ENCODE results near the gene HSP90AA1. TPM values are rescaled to one million over a fixed set of nuclear protein-coding genes. Genes with fewer than 3 reads are reported as not detected.
A peak's percentile ranks its signal among the peaks of the same experiment; 100 is the strongest.

The HSP90AA1 gene
- total RNA-seq, 3 donors from 2014 or later = 1,385 to 1,509 (median 1,444) TPM

- Mint-ChIP-seq H3K27me3 (ENCODE audit: low read depth) (no peaks in the 10 kb centered on the region), H3K4me3 (no peak overlapping the region), H3K36me3 (ENCODE audit: insufficient read depth) (no peaks in the 10 kb centered on the region), H3K9me3 (no peaks in the 10 kb centered on the region), H3K4me1 (ENCODE audit: low read depth) (no peaks in the 10 kb centered on the region)
- ATAC-seq (no peak), DNase-seq (no peak)
These were observed 18.5 kb upstream of the HSP90AA1 start for GRCh38 chr14:102105369-102105768.

GRCh38 chr14:102103062-102103695, 16.3 kb upstream of the HSP90AA1 start:
- DNase-seq = no peak
- ATAC-seq = no peak
- no peaks in the 10 kb centered on the region for H3K4me1 Mint-ChIP-seq (ENCODE audit: low read depth)
- H3K4me3 Mint-ChIP-seq = no peak overlapping the region
- no peaks in the 10 kb centered on the region for H3K9me3 Mint-ChIP-seq
- no peaks in the 10 kb centered on the region for H3K27me3 Mint-ChIP-seq (ENCODE audit: low read depth)
- no peaks in the 10 kb centered on the region for H3K36me3 Mint-ChIP-seq (ENCODE audit: insufficient read depth)

- Mint-ChIP-seq H3K9me3 (no peaks in the 10 kb centered on the region), H3K36me3 (ENCODE audit: insufficient read depth) (no peaks in the 10 kb centered on the region), H3K4me3 (no peak overlapping the region), H3K4me1 (ENCODE audit: low read depth) (peaks cover 11% of the 10 kb centered on the region), H3K27me3 (ENCODE audit: low read depth) (no peaks in the 10 kb centered on the region)
- ATAC-seq (no peak), DNase-seq (no peak)
These were observed 10.7 kb upstream of the HSP90AA1 start for GRCh38 chr14:102097441-102098135.

- no peak overlapping the region for H3K4me3 Mint-ChIP-seq
- DNase-seq (peak; percentile 71), ATAC-seq (peak; percentile 56 to 72)
- no peaks in the 10 kb centered on the region for H3K9me3 Mint-ChIP-seq
- peaks cover 11% of the 10 kb centered on the region for H3K4me1 Mint-ChIP-seq (ENCODE audit: low read depth)
- no peaks in the 10 kb centered on the region for H3K27me3 Mint-ChIP-seq (ENCODE audit: low read depth)
- H3K36me3 Mint-ChIP-seq (ENCODE audit: insufficient read depth) = no peaks in the 10 kb centered on the region
These were observed 9.8 kb upstream of the HSP90AA1 start for GRCh38 chr14:102096569-102097188.

GRCh38 chr14:102095871-102096568, 9.2 kb upstream of the HSP90AA1 start:
- Mint-ChIP-seq H3K4me1 (ENCODE audit: low read depth) (peaks cover 11% of the 10 kb centered on the region), H3K27me3 (ENCODE audit: low read depth) (no peaks in the 10 kb centered on the region), H3K9me3 (no peaks in the 10 kb centered on the region), H3K4me3 (no peak overlapping the region), H3K36me3 (ENCODE audit: insufficient read depth) (no peaks in the 10 kb centered on the region)
- DNase-seq (no peak), ATAC-seq (peak in 1 of 2 donors; percentile 23)

GRCh38 chr14:102095231-102095870, 8.5 kb upstream of the HSP90AA1 start:
- peak; percentile 63 to 66 for ATAC-seq
- no peaks in the 10 kb centered on the region for H3K36me3 Mint-ChIP-seq (ENCODE audit: insufficient read depth)
- no peak for DNase-seq
- no peak overlapping the region for H3K4me3 Mint-ChIP-seq
- H3K9me3 Mint-ChIP-seq = no peaks in the 10 kb centered on the region
- H3K4me1 Mint-ChIP-seq (ENCODE audit: low read depth) = peaks cover 13% of the 10 kb centered on the region
- H3K27me3 Mint-ChIP-seq (ENCODE audit: low read depth) = no peaks in the 10 kb centered on the region

- no peaks in the 10 kb centered on the region for H3K36me3 Mint-ChIP-seq (ENCODE audit: insufficient read depth)
- no peaks in the 10 kb centered on the region for H3K27me3 Mint-ChIP-seq (ENCODE audit: low read depth)
- H3K4me1 Mint-ChIP-seq (ENCODE audit: low read depth) = peaks cover 23% of the 10 kb centered on the region
- DNase-seq (no peak), ATAC-seq (no peak)
- H3K4me3 Mint-ChIP-seq = no peak overlapping the region
- H3K9me3 Mint-ChIP-seq = no peaks in the 10 kb centered on the region
These were observed 7.3 kb upstream of the HSP90AA1 start for GRCh38 chr14:102094101-102094500.

- Mint-ChIP-seq H3K27me3 (ENCODE audit: low read depth) (no peaks in the 10 kb centered on the region), H3K4me3 (no peak overlapping the region), H3K36me3 (ENCODE audit: insufficient read depth) (no peaks in the 10 kb centered on the region), H3K9me3 (no peaks in the 10 kb centered on the region), H3K4me1 (ENCODE audit: low read depth) (peaks cover 35% of the 10 kb centered on the region)
- ATAC-seq (no peak), DNase-seq (no peak)
These were observed 6.0 kb upstream of the HSP90AA1 start for GRCh38 chr14:102092806-102093205.

GRCh38 chr14:102090713-102091112, 3.9 kb upstream of the HSP90AA1 start:
- peaks cover 30% of the 10 kb centered on the region for H3K4me1 Mint-ChIP-seq (ENCODE audit: low read depth)
- H3K4me3 Mint-ChIP-seq = no peak overlapping the region
- DNase-seq (no peak), ATAC-seq (no peak)
- H3K36me3 Mint-ChIP-seq (ENCODE audit: insufficient read depth) = peaks cover 6% of the 10 kb centered on the region
- H3K9me3 Mint-ChIP-seq = no peaks in the 10 kb centered on the region
- H3K27me3 Mint-ChIP-seq (ENCODE audit: low read depth) = no peaks in the 10 kb centered on the region

- Mint-ChIP-seq H3K27me3 (ENCODE audit: low read depth) (no peaks in the 10 kb centered on the region), H3K36me3 (ENCODE audit: insufficient read depth) (peaks cover 16% of the 10 kb centered on the region)
- no peak for DNase-seq
These were observed 2.9 kb upstream of the HSP90AA1 start for GRCh38 chr14:102089621-102090343.

GRCh38 chr14:102088012-102088792, 1.4 kb upstream of the HSP90AA1 start:
- peaks cover 31% of the 10 kb centered on the region for H3K36me3 Mint-ChIP-seq (ENCODE audit: insufficient read depth)
- H3K27me3 Mint-ChIP-seq (ENCODE audit: low read depth) = no peaks in the 10 kb centered on the region

More at GRCh38 chr14:102089621-102090343, 2.9 kb upstream of the HSP90AA1 start:
- H3K4me3 Mint-ChIP-seq = peak overlapping the region; percentile 86
- no peak for ATAC-seq
- H3K9me3 Mint-ChIP-seq = no peaks in the 10 kb centered on the region
- H3K4me1 Mint-ChIP-seq (ENCODE audit: low read depth) = peaks cover 29% of the 10 kb centered on the region

GRCh38 chr14:102087762-102088011, 843 bp upstream of the HSP90AA1 start:
- Mint-ChIP-seq H3K36me3 (ENCODE audit: insufficient read depth) (peaks cover 36% of the 10 kb centered on the region), H3K9me3 (no peaks in the 10 kb centered on the region), H3K4me1 (ENCODE audit: low read depth) (peaks cover 50% of the 10 kb centered on the region), H3K27me3 (ENCODE audit: low read depth) (no peaks in the 10 kb centered on the region), H3K4me3 (peak overlapping the region; percentile 86)
- DNase-seq (peak; percentile 16), ATAC-seq (peak in 1 of 2 donors; percentile 0)

More at GRCh38 chr14:102088012-102088792, 1.4 kb upstream of the HSP90AA1 start:
- Mint-ChIP-seq H3K4me1 (ENCODE audit: low read depth) (peaks cover 45% of the 10 kb centered on the region), H3K9me3 (no peaks in the 10 kb centered on the region), H3K4me3 (peak overlapping the region; percentile 86)
- ATAC-seq (peak in 1 of 2 donors; percentile 2), DNase-seq (peak; percentile 57)

- H3K27me3 Mint-ChIP-seq (ENCODE audit: low read depth) = no peaks in the 10 kb centered on the region
- H3K4me3 Mint-ChIP-seq = peak overlapping the region; percentile 85
- H3K9me3 Mint-ChIP-seq = no peaks in the 10 kb centered on the region
- peaks cover 45% of the 10 kb centered on the region for H3K36me3 Mint-ChIP-seq (ENCODE audit: insufficient read depth)
- H3K4me1 Mint-ChIP-seq (ENCODE audit: low read depth) = peaks cover 61% of the 10 kb centered on the region
- no peak for ATAC-seq
- DNase-seq = no peak
These were observed 204 bp downstream of the HSP90AA1 start for GRCh38 chr14:102086709-102086971.
